B cell (primary cell): ENCODE data around the gene NCOA1.

ENCODE experiments used
- EZH2 ChIP-seq: IDR thresholded peaks from 2 replicates; pipeline ENCODE4 v1.6.1; 2012; ENCODE audit warnings: borderline replicate concordance, low read depth, mild to moderate bottlenecking, moderate library complexity, low read length; ENCODE audit not compliant: insufficient read depth, poor library complexity, severe bottlenecking
- TF ChIP-seq, protein P1 (sequence below): fragments of 200-600 bp; IDR thresholded peaks from one replicate; pipeline ENCODE4 v1.8.0; 2022; ENCODE audit warnings: antibody characterized with exemption, mild to moderate bottlenecking

DNA sequence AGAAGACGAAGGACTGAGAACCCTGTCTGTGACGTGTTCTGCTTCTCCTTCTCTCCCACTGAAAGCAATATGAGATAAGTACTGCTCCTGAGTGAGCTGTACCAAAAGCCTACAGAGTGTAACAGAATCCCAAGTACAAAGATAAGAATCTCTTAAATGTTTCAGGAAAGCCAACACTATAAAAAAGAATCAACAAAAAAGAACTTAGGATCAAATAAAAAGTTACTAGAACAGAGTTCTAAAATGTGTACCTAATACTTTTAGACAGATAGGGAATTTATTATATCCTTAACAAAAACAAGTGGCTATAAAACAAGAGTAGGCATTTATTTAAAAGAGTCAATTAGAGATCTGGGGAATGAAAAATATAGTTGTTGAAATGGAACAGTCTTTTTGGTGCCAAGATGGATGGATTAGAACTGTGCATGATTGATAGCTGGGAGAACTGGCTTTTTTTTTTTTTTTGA is 49.0 kb downstream of the NCOA1 start:
- TF ChIP-seq, protein P1, sequence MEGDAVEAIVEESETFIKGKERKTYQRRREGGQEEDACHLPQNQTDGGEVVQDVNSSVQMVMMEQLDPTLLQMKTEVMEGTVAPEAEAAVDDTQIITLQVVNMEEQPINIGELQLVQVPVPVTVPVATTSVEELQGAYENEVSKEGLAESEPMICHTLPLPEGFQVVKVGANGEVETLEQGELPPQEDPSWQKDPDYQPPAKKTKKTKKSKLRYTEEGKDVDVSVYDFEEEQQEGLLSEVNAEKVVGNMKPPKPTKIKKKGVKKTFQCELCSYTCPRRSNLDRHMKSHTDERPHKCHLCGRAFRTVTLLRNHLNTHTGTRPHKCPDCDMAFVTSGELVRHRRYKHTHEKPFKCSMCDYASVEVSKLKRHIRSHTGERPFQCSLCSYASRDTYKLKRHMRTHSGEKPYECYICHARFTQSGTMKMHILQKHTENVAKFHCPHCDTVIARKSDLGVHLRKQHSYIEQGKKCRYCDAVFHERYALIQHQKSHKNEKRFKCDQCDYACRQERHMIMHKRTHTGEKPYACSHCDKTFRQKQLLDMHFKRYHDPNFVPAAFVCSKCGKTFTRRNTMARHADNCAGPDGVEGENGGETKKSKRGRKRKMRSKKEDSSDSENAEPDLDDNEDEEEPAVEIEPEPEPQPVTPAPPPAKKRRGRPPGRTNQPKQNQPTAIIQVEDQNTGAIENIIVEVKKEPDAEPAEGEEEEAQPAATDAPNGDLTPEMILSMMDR, result no peak
- no peak for TF ChIP-seq EZH2
